ENCODE data around the gene NBEA.

Gene NBEA

GRCh38 chr13:35595181-35595580 lies 653.1 kb downstream of the NBEA start:
- DNase-seq (ENCODE audit: low read depth): no peak
- no peak overlapping the region for H3K4me3 ChIP-seq (ENCODE audit: control insufficient read depth, low read depth, low read length)
- no peak for TF ChIP-seq CTCF (IDR thresholded peaks at IDR 0.05; ENCODE audit: control insufficient read depth, insufficient read depth, low read depth, low read length, missing control alignments)

- no peak for DNase-seq (ENCODE audit: low read depth)
- no peak for TF ChIP-seq CTCF (IDR thresholded peaks at IDR 0.05; ENCODE audit: control insufficient read depth, insufficient read depth, low read depth, low read length, missing control alignments)
- no peak overlapping the region for H3K4me3 ChIP-seq (ENCODE audit: control insufficient read depth, low read depth, low read length)
Observed at GRCh38 chr13:35596321-35597030, 654.4 kb downstream of the NBEA start.

- TF ChIP-seq CTCF (IDR thresholded peaks at IDR 0.05; ENCODE audit: control insufficient read depth, insufficient read depth, low read depth, low read length, missing control alignments): no peak
- no peak overlapping the region for H3K4me3 ChIP-seq (ENCODE audit: control insufficient read depth, low read depth, low read length)
- DNase-seq (ENCODE audit: low read depth): no peak
Observed at GRCh38 chr13:35597451-35597850, 655.4 kb downstream of the NBEA start.

- TF ChIP-seq CTCF (IDR thresholded peaks at IDR 0.05; ENCODE audit: control insufficient read depth, insufficient read depth, low read depth, low read length, missing control alignments): no peak
- no peak overlapping the region for H3K4me3 ChIP-seq (ENCODE audit: control insufficient read depth, low read depth, low read length)
- DNase-seq (ENCODE audit: low read depth): no peak
Observed at GRCh38 chr13:35598233-35598632, 656.2 kb downstream of the NBEA start.

- DNase-seq (ENCODE audit: low read depth): no peak
- TF ChIP-seq CTCF (IDR thresholded peaks at IDR 0.05; ENCODE audit: control insufficient read depth, insufficient read depth, low read depth, low read length, missing control alignments): no peak
- no peak overlapping the region for H3K4me3 ChIP-seq (ENCODE audit: control insufficient read depth, low read depth, low read length)
Observed at GRCh38 chr13:35598790-35599369, 656.8 kb downstream of the NBEA start.

GRCh38 chr13:35599384-35599783 lies 657.3 kb downstream of the NBEA start:
- no peak for TF ChIP-seq CTCF (IDR thresholded peaks at IDR 0.05; ENCODE audit: control insufficient read depth, insufficient read depth, low read depth, low read length, missing control alignments)
- H3K4me3 ChIP-seq (ENCODE audit: control insufficient read depth, low read depth, low read length): no peak overlapping the region
- DNase-seq (ENCODE audit: low read depth): no peak

All from AG09309 (cell line).